ENCODE data around the gene TAF6L.
"Not testable (repeated sequence)": the region's sequence is repeated elsewhere in the genome, so short reads cannot be mapped to it uniquely, and the experiment has no call there.

The TAF6L gene

GRCh38 chr11:62771144-62772021 lies at the start of gene TAF6L:
TAF6L (plus strand) TSS chr11:62771396; CDS start chr11:62775784, 4,388 bp downstream.
- in situ Hi-C loops (cut with HindIII; ENCODE audit: low pct_unique_long_range_greater_than_20kb, low sequenced_read_pairs): no loop called here
- TF ChIP-seq JUND (IDR thresholded peaks at IDR 0.05; ENCODE audit: low read depth): no peak
- DNase-seq (ENCODE audit: low read depth in 1 of 2, low spot score in 1 of 2): peak; percentile 98 to 99

- in situ Hi-C loops (cut with HindIII; ENCODE audit: low pct_unique_long_range_greater_than_20kb, low sequenced_read_pairs): no loop called here
- no peak for TF ChIP-seq JUND (IDR thresholded peaks at IDR 0.05; ENCODE audit: low read depth)
- DNase-seq (ENCODE audit: low read depth in 1 of 2, low spot score in 1 of 2): peak in 1 of 2 experiments; percentile 59
Measured at GRCh38 chr11:62721994-62722393, 49.2 kb upstream of the TAF6L start.

- in situ Hi-C loops (cut with HindIII; ENCODE audit: low pct_unique_long_range_greater_than_20kb, low sequenced_read_pairs): no loop called here
- TF ChIP-seq JUND (IDR thresholded peaks at IDR 0.05; ENCODE audit: low read depth): no peak
Measured at GRCh38 chr11:62724171-62724570, 47.0 kb upstream of the TAF6L start.

GRCh38 chr11:62725646-62726045 lies 45.5 kb upstream of the TAF6L start:
- in situ Hi-C loops (cut with HindIII; ENCODE audit: low pct_unique_long_range_greater_than_20kb, low sequenced_read_pairs): no loop called here
- TF ChIP-seq JUND (IDR thresholded peaks at IDR 0.05; ENCODE audit: low read depth): no peak
- DNase-seq (ENCODE audit: low read depth in 1 of 2, low spot score in 1 of 2): peak in 1 of 2 experiments; percentile 49

More at GRCh38 chr11:62724171-62724570, 47.0 kb upstream of the TAF6L start:
- no peak for DNase-seq (ENCODE audit: low read depth in 1 of 2, low spot score in 1 of 2)

- no peak for DNase-seq (ENCODE audit: low read depth in 1 of 2, low spot score in 1 of 2)
- in situ Hi-C loops (cut with HindIII; ENCODE audit: low pct_unique_long_range_greater_than_20kb, low sequenced_read_pairs): no loop called here
Measured at GRCh38 chr11:62726156-62726914, 44.9 kb upstream of the TAF6L start.

GRCh38 chr11:62726915-62727164 lies 44.4 kb upstream of the TAF6L start:
- in situ Hi-C loops (cut with HindIII; ENCODE audit: low pct_unique_long_range_greater_than_20kb, low sequenced_read_pairs): no loop called here

More at GRCh38 chr11:62726156-62726914, 44.9 kb upstream of the TAF6L start:
- no peak for TF ChIP-seq JUND (IDR thresholded peaks at IDR 0.05; ENCODE audit: low read depth)

GRCh38 chr11:62727165-62727871 lies 43.9 kb upstream of the TAF6L start, which contains the start of gene HNRNPUL2:
HNRNPUL2 (minus strand) TSS chr11:62727457; CDS start chr11:62727156, 301 bp downstream.
- DNase-seq (ENCODE audit: low read depth in 1 of 2, low spot score in 1 of 2): peak; percentile 99
- in situ Hi-C loops (cut with HindIII; ENCODE audit: low pct_unique_long_range_greater_than_20kb, low sequenced_read_pairs): no loop called here
- no peak for TF ChIP-seq JUND (IDR thresholded peaks at IDR 0.05; ENCODE audit: low read depth)

More at GRCh38 chr11:62726915-62727164, 44.4 kb upstream of the TAF6L start:
- no peak for TF ChIP-seq JUND (IDR thresholded peaks at IDR 0.05; ENCODE audit: low read depth)
- DNase-seq (ENCODE audit: low read depth in 1 of 2, low spot score in 1 of 2): peak in 1 of 2 experiments; percentile 51

GRCh38 chr11:62727872-62728170 lies 43.4 kb upstream of the TAF6L start:
- in situ Hi-C loops (cut with HindIII; ENCODE audit: low pct_unique_long_range_greater_than_20kb, low sequenced_read_pairs): no loop called here
- TF ChIP-seq JUND (IDR thresholded peaks at IDR 0.05; ENCODE audit: low read depth): no peak
- DNase-seq (ENCODE audit: low read depth in 1 of 2, low spot score in 1 of 2): peak; percentile 95 to 100

- in situ Hi-C loops (cut with HindIII; ENCODE audit: low pct_unique_long_range_greater_than_20kb, low sequenced_read_pairs): no loop called here
- no peak for TF ChIP-seq JUND (IDR thresholded peaks at IDR 0.05; ENCODE audit: low read depth)
- DNase-seq (ENCODE audit: low read depth in 1 of 2, low spot score in 1 of 2): peak; percentile 69 to 94
Measured at GRCh38 chr11:62728171-62728988, 42.8 kb upstream of the TAF6L start, which contains the start of gene TTC9C. TTC9C (plus strand) TSS chr11:62728486; CDS start chr11:62728849, 363 bp downstream.

GRCh38 chr11:62730076-62730475 lies 41.1 kb upstream of the TAF6L start:
- DNase-seq (ENCODE audit: low read depth in 1 of 2, low spot score in 1 of 2); in situ Hi-C loops (cut with HindIII; ENCODE audit: low pct_unique_long_range_greater_than_20kb, low sequenced_read_pairs): not testable (repeated sequence)

- in situ Hi-C loops (cut with HindIII; ENCODE audit: low pct_unique_long_range_greater_than_20kb, low sequenced_read_pairs): no loop called here
- TF ChIP-seq JUND (IDR thresholded peaks at IDR 0.05; ENCODE audit: low read depth): no peak
- peak in 1 of 2 experiments; percentile 60 for DNase-seq (ENCODE audit: low read depth in 1 of 2, low spot score in 1 of 2)
Measured at GRCh38 chr11:62732830-62733229, 38.4 kb upstream of the TAF6L start.

- TF ChIP-seq JUND (IDR thresholded peaks at IDR 0.05; ENCODE audit: low read depth): no peak
- in situ Hi-C loops (cut with HindIII; ENCODE audit: low pct_unique_long_range_greater_than_20kb, low sequenced_read_pairs): no loop called here
- no peak for DNase-seq (ENCODE audit: low read depth in 1 of 2, low spot score in 1 of 2)
Measured at GRCh38 chr11:62737196-62737595, 34.0 kb upstream of the TAF6L start.

Data from T47D (cell line).